SH-SY5Y (cell line): Measurements from ENCODE around the gene ARF1.

ENCODE experiments used
- GATA2 ChIP-seq: IDR thresholded peaks from 2 replicates; pipeline ENCODE4 v1.6.1; 2011; ENCODE audit warnings: mild to moderate bottlenecking, low read depth, low read length
- GATA3 ChIP-seq: IDR thresholded peaks from 2 replicates; pipeline ENCODE4 v1.6.1; 2011; ENCODE audit warnings: low read depth, mild to moderate bottlenecking, low read length, moderate library complexity

DNA sequence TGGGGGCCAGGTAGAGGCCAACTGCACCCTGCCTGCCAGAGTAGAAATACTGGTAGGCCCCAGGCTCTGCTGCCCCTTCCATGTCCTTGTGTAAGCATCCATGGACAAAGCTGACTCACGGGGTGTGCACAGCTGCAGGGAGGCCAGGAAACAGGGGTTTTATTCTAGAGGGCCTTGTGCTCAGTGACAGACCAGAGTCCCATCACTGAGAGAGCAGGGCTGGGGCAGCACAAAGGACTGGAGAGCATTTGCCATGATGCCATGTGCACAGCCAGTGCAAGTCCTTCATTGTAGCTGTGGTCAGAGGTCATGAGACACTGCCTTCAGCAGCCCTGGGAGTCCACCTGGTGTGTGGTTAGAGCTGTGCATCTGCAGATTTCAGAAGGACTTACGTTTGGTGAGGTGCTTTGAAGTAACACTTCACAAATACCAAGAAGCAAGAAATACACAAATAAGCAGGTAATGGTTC lies 8.1 kb downstream of the ARF1 start:
- TF ChIP-seq GATA3, result no peak
- TF ChIP-seq GATA2, result no peak
